IPS-18c (cell line): ENCODE results near the gene UMPS.
"Not testable (repeated sequence)": the region's sequence is repeated elsewhere in the genome, so short reads cannot be mapped to it uniquely, and the experiment has no call there.

Experiments
- H3K4me3 ChIP-seq: 2 replicates; pipeline ENCODE4 v1.7.0; 2013; ENCODE audit warnings: low read depth, mild to moderate bottlenecking, low read length, moderate library complexity; ENCODE audit not compliant: insufficient read depth
- H3K9me3 ChIP-seq: one replicate; pipeline ENCODE4 v1.6.1; 2013; ENCODE audit warnings: mild to moderate bottlenecking, low read length, moderate library complexity; ENCODE audit not compliant: control insufficient read depth, insufficient read depth

The UMPS gene

GRCh38 chr3:124700880-124701684 lies 29.2 kb upstream of the UMPS start:
- H3K9me3 ChIP-seq = no peaks in the 10 kb centered on the region
- no peak overlapping the region for H3K4me3 ChIP-seq

- no peak overlapping the region for H3K4me3 ChIP-seq
- H3K9me3 ChIP-seq = no peaks in the 10 kb centered on the region
Measured at GRCh38 chr3:124701687-124702086, 28.6 kb upstream of the UMPS start.

- H3K9me3 ChIP-seq = no peaks in the 10 kb centered on the region
Measured at GRCh38 chr3:124702950-124703349, 27.3 kb upstream of the UMPS start.

GRCh38 chr3:124705552-124705951 lies 24.7 kb upstream of the UMPS start:
- Histone ChIP-seq H3K9me3 (no peaks in the 10 kb centered on the region), H3K4me3 (no peak overlapping the region)

More at GRCh38 chr3:124702950-124703349, 27.3 kb upstream of the UMPS start:
- H3K4me3 ChIP-seq = no peak overlapping the region

- H3K4me3 ChIP-seq, H3K9me3 ChIP-seq: not testable (repeated sequence)
Measured at GRCh38 chr3:124707223-124707622, 23.0 kb upstream of the UMPS start.

GRCh38 chr3:124707656-124708062 lies 22.6 kb upstream of the UMPS start:
- Histone ChIP-seq H3K4me3 (no peak overlapping the region), H3K9me3 (no peaks in the 10 kb centered on the region)

GRCh38 chr3:124714223-124714853 lies 15.9 kb upstream of the UMPS start:
- H3K4me3 ChIP-seq = no peak overlapping the region

GRCh38 chr3:124722589-124722988 lies 7.7 kb upstream of the UMPS start:
- H3K9me3 ChIP-seq = no peaks in the 10 kb centered on the region
- H3K4me3 ChIP-seq = no peak overlapping the region

More at GRCh38 chr3:124714223-124714853, 15.9 kb upstream of the UMPS start:
- H3K9me3 ChIP-seq = no peaks in the 10 kb centered on the region

- peak overlapping the region; percentile 89 for H3K4me3 ChIP-seq
- no peaks in the 10 kb centered on the region for H3K9me3 ChIP-seq
Measured at GRCh38 chr3:124730941-124731297, 667 bp downstream of the UMPS start.

- Histone ChIP-seq H3K9me3 (no peaks in the 10 kb centered on the region), H3K4me3 (no peak overlapping the region)
Measured at GRCh38 chr3:124731760-124732159, 1.5 kb downstream of the UMPS start.

- H3K9me3 ChIP-seq = no peaks in the 10 kb centered on the region
- no peak overlapping the region for H3K4me3 ChIP-seq
Measured at GRCh38 chr3:124741027-124741426, 10.8 kb downstream of the UMPS start.

- H3K9me3 ChIP-seq = no peaks in the 10 kb centered on the region
- H3K4me3 ChIP-seq = no peak overlapping the region
Measured at GRCh38 chr3:124745756-124746155, 15.5 kb downstream of the UMPS start.

GRCh38 chr3:124747111-124747981 lies 17.1 kb downstream of the UMPS start:
- Histone ChIP-seq H3K4me3 (no peak overlapping the region), H3K9me3 (no peaks in the 10 kb centered on the region)

- H3K9me3 ChIP-seq = no peaks in the 10 kb centered on the region
Measured at GRCh38 chr3:124748560-124749198, 18.4 kb downstream of the UMPS start.

GRCh38 chr3:124749877-124750276 lies 19.6 kb downstream of the UMPS start:
- H3K9me3 ChIP-seq, H3K4me3 ChIP-seq: not testable (repeated sequence)

More at GRCh38 chr3:124748560-124749198, 18.4 kb downstream of the UMPS start:
- no peak overlapping the region for H3K4me3 ChIP-seq

GRCh38 chr3:124751501-124751900 lies 21.2 kb downstream of the UMPS start:
- H3K9me3 ChIP-seq = no peaks in the 10 kb centered on the region
- H3K4me3 ChIP-seq = no peak overlapping the region

GRCh38 chr3:124752051-124752450 lies 21.8 kb downstream of the UMPS start:
- H3K4me3 ChIP-seq = no peak overlapping the region
- H3K9me3 ChIP-seq = no peaks in the 10 kb centered on the region
